BE2C (cell line): ENCODE results near the gene RASD1.

Experiments
- DNase-seq: peaks from one replicate; pipeline ENCODE4 v3.0.0-alpha.2; 2020
- H3K27me3 ChIP-seq: fragments of 250-450 bp; sonication (Bioruptor Pico); 2 replicates; pipeline ENCODE4 v1.5.1; 2020; ENCODE audit warnings: mild to moderate bottlenecking
- H3K36me3 ChIP-seq: fragments of 250-450 bp; sonication (Bioruptor Pico); 2 replicates; pipeline ENCODE4 v1.5.1; 2020; ENCODE audit warnings: mild to moderate bottlenecking
- H3K4me1 ChIP-seq: fragments of 250-450 bp; sonication (Bioruptor Pico); 2 replicates; pipeline ENCODE4 v1.5.1; 2020
- H3K4me3 ChIP-seq: 2 replicates; pipeline ENCODE4 v1.5.1; 2011; ENCODE audit warnings: low read depth, low read length
- H3K9me3 ChIP-seq: fragments of 250-450 bp; sonication (Bioruptor Pico); 2 replicates; pipeline ENCODE4 v1.5.1; 2020
- TF ChIP-seq, protein P1 (sequence below): IDR thresholded peaks from 2 replicates; pipeline ENCODE4 v1.5.1; 2012; ENCODE audit warnings: mild to moderate bottlenecking, low read depth, low read length

The RASD1 gene

DNA sequence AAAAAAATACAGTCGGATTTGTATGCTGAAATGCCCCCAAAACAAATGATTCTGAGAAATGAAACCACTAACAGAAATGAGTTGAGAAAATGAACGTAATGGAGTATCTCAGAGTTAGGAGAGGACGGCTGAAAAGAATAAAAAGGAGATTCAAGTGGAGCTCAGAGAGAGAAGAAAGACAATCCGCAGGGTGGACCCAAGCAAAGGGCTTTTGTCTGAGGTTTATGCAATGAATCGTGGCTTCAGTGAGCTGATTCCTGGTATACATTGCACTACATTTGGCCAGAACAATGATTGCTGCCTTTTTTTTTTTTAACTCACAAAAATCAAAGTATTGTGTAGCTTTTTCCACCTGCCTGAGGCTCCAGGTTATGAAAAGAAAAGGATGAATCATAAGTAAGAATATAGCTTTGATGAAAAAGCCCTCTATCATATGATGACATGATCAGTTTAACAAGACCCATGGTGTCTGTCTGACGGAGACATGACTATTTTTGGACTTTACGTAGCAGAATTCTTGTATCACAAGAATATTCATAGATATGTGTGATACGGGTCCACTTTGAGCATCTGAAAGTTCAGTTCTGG is 23.8 kb downstream of the RASD1 start:
- Histone ChIP-seq H3K27me3 (no peaks in the 10 kb centered on the region), H3K4me1 (no peaks in the 10 kb centered on the region), H3K4me3 (no peak overlapping the region), H3K36me3 (no peaks in the 10 kb centered on the region), H3K9me3 (no peaks in the 10 kb centered on the region)
- no peak for DNase-seq
- TF ChIP-seq, protein P1, sequence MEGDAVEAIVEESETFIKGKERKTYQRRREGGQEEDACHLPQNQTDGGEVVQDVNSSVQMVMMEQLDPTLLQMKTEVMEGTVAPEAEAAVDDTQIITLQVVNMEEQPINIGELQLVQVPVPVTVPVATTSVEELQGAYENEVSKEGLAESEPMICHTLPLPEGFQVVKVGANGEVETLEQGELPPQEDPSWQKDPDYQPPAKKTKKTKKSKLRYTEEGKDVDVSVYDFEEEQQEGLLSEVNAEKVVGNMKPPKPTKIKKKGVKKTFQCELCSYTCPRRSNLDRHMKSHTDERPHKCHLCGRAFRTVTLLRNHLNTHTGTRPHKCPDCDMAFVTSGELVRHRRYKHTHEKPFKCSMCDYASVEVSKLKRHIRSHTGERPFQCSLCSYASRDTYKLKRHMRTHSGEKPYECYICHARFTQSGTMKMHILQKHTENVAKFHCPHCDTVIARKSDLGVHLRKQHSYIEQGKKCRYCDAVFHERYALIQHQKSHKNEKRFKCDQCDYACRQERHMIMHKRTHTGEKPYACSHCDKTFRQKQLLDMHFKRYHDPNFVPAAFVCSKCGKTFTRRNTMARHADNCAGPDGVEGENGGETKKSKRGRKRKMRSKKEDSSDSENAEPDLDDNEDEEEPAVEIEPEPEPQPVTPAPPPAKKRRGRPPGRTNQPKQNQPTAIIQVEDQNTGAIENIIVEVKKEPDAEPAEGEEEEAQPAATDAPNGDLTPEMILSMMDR, result no peak

DNA sequence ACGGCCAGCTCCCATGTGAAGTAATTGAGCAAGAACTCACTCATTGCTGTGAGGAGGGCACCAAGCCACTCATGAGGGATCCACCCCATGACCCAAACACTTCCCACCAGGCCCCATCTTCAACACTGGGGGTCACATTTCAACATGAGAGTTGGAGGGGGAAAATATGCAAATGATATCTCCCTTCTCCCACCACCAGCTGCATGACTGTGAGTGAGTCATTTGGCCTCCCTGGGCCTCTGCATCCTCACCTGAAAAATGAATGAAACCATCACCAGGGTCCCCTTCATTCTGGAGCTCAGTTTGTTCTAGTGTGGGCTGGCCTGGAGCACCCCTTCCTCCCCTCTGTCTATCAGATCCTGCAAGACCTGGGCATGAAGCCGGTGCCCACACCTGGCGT is 26.2 kb downstream of the RASD1 start:
- Histone ChIP-seq H3K27me3 (no peaks in the 10 kb centered on the region), H3K4me1 (no peaks in the 10 kb centered on the region), H3K36me3 (no peaks in the 10 kb centered on the region), H3K4me3 (no peak overlapping the region), H3K9me3 (no peaks in the 10 kb centered on the region)
- DNase-seq, result no peak
- TF ChIP-seq, protein P1, result no peak

DNA sequence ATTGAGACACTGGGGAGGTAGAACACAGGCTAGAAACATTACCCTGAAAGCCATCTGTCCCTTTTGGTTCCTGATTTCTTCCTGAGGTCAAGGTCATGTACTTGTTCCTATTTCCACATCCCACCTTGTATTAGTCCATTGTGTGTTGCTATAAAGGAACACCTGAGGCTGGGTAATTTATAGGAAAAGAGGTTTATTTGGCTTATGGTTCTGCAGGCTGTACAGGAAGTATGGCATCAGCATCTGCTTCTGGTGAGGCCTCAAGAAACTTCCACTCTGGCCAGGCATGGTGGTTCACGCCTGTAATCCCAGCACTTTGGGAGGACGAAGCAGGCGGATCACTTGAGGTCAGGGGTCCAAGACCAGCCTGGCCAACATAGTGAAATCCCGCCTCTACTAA is 26.8 kb downstream of the RASD1 start:
- no peaks in the 10 kb centered on the region for H3K27me3 ChIP-seq
- no peak for DNase-seq
- no peaks in the 10 kb centered on the region for H3K4me1 ChIP-seq
- TF ChIP-seq, protein P1, result no peak
- H3K4me3 ChIP-seq, result no peak overlapping the region
- H3K9me3 ChIP-seq, result no peaks in the 10 kb centered on the region
- no peaks in the 10 kb centered on the region for H3K36me3 ChIP-seq

DNA sequence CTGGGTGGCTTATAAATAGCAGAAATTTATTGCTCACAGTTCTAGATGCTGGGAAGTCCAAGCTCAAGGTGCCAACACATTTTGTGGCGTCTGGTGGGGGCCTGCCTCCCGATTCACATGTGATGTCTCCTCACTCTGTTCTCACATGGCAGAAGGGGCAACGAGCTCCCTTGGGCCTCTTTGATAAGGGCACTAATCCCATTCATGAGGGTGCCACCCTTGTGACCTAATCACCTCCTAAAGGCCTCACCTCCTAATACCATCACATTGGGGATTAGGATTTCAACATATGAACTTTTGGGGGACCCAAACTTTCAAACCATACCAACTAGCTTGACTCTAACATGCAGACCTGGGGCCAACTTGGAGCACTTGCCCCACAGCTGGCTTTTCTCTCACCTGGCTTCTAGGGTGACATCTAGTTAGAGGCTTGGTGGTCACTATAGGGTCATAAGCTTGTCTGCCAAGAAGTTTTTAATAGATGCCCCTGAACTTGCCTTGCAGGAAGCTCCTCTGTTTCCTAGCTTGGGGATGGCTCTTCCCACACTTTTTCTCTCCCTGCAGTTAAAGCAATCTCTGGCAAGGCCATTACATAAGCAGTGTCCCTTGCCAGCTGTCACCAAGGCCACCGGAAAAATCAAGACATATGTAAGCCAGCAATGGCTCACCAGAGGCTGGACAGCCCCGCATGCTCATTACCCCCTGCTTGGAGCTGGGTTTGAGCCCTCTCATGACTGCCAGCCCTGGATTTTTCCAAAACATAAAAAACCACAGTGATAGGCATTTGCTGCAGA is 27.8 kb downstream of the RASD1 start:
- no peaks in the 10 kb centered on the region for H3K36me3 ChIP-seq
- no peak for DNase-seq
- H3K4me3 ChIP-seq, result no peak overlapping the region
- no peaks in the 10 kb centered on the region for H3K4me1 ChIP-seq
- H3K9me3 ChIP-seq, result no peaks in the 10 kb centered on the region
- H3K27me3 ChIP-seq, result no peaks in the 10 kb centered on the region
- TF ChIP-seq, protein P1, result no peak

DNA sequence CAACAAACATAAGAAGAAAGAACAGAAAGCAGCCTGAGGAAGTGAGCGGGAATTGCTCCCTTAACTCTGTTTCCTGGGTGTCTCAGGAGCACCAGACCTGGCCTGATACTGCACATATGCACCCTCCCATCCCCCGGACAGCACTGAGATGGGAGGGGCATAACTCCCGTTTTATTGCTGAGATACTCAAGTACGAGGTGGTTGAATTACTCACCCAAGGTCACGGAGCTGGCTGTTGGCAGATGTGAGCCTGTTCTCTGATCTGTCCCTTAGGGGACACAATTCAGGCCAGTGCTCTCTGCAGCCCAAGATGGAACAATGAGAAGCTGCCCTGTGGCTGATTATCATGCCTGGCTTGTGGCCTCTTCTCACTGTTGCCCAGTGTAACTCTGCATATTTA is 28.5 kb downstream of the RASD1 start:
- TF ChIP-seq, protein P1, result no peak
- Histone ChIP-seq H3K9me3 (no peaks in the 10 kb centered on the region), H3K4me3 (no peak overlapping the region), H3K36me3 (no peaks in the 10 kb centered on the region), H3K4me1 (no peaks in the 10 kb centered on the region), H3K27me3 (no peaks in the 10 kb centered on the region)
- DNase-seq, result no peak

DNA sequence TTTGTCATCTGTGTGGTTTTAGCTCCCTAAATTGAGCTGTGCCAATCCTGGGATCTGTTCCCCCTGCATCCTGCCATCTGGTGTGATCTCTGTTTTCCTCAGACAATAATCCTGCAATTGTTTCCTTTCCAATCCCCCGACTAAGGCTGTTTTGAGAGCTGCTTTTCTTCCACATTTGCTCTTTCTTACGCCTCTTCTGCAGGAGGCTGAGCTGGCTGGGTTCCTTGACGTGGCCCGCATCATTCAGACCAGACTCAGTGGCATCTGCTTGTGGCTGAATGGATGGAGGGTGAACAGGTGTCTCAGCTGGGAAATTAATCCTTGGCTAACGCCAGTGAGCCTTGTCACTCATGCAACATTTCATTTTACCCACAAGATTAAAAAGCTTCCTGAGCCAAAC is 29.2 kb downstream of the RASD1 start:
- Histone ChIP-seq H3K9me3 (no peaks in the 10 kb centered on the region), H3K4me1 (no peaks in the 10 kb centered on the region), H3K4me3 (no peak overlapping the region), H3K36me3 (no peaks in the 10 kb centered on the region), H3K27me3 (no peaks in the 10 kb centered on the region)
- no peak for DNase-seq
- TF ChIP-seq, protein P1, result no peak
